GM12892 (cell line): ENCODE measurements around the gene FGL2.

Source experiments
- POLR2A ChIP-seq: IDR thresholded peaks from 2 replicates; pipeline ENCODE4 v1.6.1; 2011; ENCODE audit warnings: low read depth, low read length, control low read depth
- POLR2AphosphoS5 ChIP-seq: IDR thresholded peaks from 2 replicates; pipeline ENCODE4 v1.6.1; 2011; ENCODE audit warnings: low read depth, low read length, control low read depth

DNA sequence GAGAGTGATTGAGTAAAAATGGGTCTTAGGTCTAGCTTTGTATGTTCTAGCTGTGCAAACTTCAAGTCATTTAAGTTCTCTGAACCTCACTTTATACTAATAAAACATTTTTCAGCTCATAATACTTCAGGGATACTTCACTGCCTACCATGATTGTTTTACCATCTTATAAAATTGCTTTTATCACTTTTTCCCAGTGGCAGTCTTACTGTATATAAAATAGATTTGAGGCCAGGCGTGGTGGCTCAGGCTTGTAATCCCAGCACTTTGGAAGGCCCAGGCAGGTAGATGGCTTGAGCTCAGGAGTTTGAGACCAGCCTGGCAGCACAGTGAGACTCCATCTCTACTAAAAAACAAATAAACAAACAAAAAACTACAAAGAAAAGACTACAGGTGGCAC, 17.4 kb downstream of the FGL2 start:
- TF ChIP-seq POLR2AphosphoS5 (no peak), POLR2A (no peak)
